Measurements from ENCODE around the gene MYO5B. TPM values are rescaled to one million over a fixed set of nuclear protein-coding genes. Genes with fewer than 3 reads are reported as not detected.

MYO5B gene
- 31.5 and 62.7 TPM in 2 replicates for total RNA-seq

GRCh38 chr18:50194631-50195532 lies at the start of gene MYO5B:
MYO5B (minus strand) TSS chr18:50195147; CDS start chr18:50194793, 354 bp downstream.

DNA sequence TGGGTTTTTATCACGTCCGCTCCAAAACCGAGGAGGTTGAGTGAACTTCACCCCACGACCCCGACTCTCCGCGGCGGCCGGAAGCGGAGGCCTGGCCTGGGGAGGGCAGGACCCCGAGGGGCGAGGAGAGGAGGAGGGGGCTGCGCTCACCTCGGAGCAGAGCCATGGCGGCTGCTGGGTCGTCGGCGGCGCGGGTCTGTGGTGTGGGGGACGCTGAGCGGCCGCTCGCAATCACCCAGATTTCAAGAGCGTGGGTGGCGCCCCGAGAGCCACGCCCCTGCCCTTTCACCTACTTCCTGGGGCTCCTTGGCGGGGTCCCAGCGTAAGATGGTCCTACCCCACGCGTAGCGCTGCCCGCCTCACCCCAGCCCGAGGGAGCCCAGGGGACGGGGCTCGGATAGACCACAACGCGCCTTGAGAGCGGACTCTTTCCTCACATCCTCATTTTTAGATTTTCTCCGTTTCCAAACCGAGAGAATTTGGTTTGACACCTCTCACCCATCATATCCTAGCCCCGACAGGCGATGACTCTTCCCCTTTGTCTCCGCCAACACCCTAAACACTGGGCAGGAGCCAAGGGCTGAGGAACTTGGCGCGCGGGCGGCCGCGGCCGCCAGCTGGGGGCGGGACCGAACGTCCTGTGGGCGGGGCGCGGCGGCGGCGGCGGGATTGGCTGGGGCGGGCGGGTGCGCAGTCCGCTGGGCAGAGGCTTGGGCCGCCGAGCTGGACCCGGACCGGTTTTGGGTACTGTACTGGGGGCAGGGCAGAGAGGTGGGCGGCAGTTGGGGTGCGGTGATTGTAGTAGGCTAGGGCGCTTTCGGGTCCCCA lies 381.4 kb downstream of the MYO5B start, which contains the start of gene ACAA2:
ACAA2 (minus strand) TSS at position 215 of the 828 bp plus-strand sequence; CDS start at position 166, 49 bp downstream.

Other genes starting within 250 kb of the MYO5B start
- under 0.01 and 0.48 TPM in 2 replicates for gene CFAP53, start 71.3 kb upstream of the MYO5B start, total RNA-seq
- 85.5 and 102 TPM in 2 replicates for gene MBD1, start 86.4 kb upstream of the MYO5B start, total RNA-seq
- gene CXXC1, start 92.5 kb upstream of the MYO5B start, total RNA-seq = 27.5 and 27.7 TPM in 2 replicates
- gene SKA1, start 179.9 kb upstream of the MYO5B start, total RNA-seq = 0.85 and 1.2 TPM in 2 replicates